Right lobe of liver (tissue), 6 donors: ENCODE results near the gene MYO1D. TPM values are rescaled to one million over a fixed set of nuclear protein-coding genes. Genes with fewer than 3 reads are reported as not detected.
A peak's percentile ranks its signal among the peaks of the same experiment; 100 is the strongest.

ENCODE experiments used
- ATAC-seq, 4 donors: fragments of 200-7000 bp; cut with Tn5 transposase; one replicate each; pipeline ENCODE4 v1.9.1; 2020; ENCODE audit warnings: mild to moderate bottlenecking in 4 of 4, moderate library complexity in 4 of 4
- DNase-seq, 3 donors: peaks; one replicate each; pipeline ENCODE4 v3.0.0-alpha.2; 2020
- H3K27ac ChIP-seq, 3 donors: fragments of 200-600 bp; one replicate each; pipeline ENCODE4 v1.8.0; 2022
- H3K27me3 ChIP-seq, 2 donors: fragments of 200-600 bp; one replicate each; pipeline ENCODE4 v1.8.0; 2022
- H3K36me3 ChIP-seq, 4 donors: fragments of 200-600 bp; sonication (generic) in 1 of 4; one replicate each; pipeline versions ENCODE4 v1.5.1 to v1.8.0; 2017 to 2022; ENCODE audit warnings: control low read depth in 1 of 4
- H3K4me1 ChIP-seq, 4 donors: fragments of 200-600 bp; sonication (generic) in 1 of 4; one replicate each; pipeline versions ENCODE4 v1.5.1 to v1.8.0; 2017 to 2022; ENCODE audit warnings: control low read depth in 1 of 4
- H3K4me3 ChIP-seq, 3 donors: fragments of 200-600 bp; one replicate each; pipeline ENCODE4 v1.8.0; 2022
- H3K9me3 ChIP-seq, 4 donors: fragments of 200-600 bp; sonication (generic) in 1 of 4; one replicate each; pipeline versions ENCODE4 v1.5.1 to v1.8.0; 2017 to 2022; ENCODE audit warnings: control low read depth in 1 of 4
- POLR2A ChIP-seq: fragments of 450-650 bp; IDR thresholded peaks from one replicate; pipeline ENCODE4 v1.6.1; 2017; ENCODE audit warnings: antibody characterized with exemption, mild to moderate bottlenecking
- WGBS: methylation state at CpG from one replicate; pipeline ENCODE4 v1.1.6; 2018; ENCODE audit warnings: low coverage, low lambda C conversion rate; ENCODE audit not compliant: insufficient coverage; ENCODE audit errors: missing lambda C conversion rate; 5-methylcytosine and 5-hydroxymethylcytosine counted together
- intact Hi-C, 2 donors: fragments of 100-400 bp; cut with DNase I; formaldehyde crosslinking; loops; one replicate each; pipeline versions ENCODE4 v1.11.2 to v1.14.1; 2022
- total RNA-seq, 6 experiments: library from RNA; depleted of rRNA in 2 of 6; stranded (reverse); fragments of >200 nt in 2 of 6; fragmentation: NEBNext Ultra II Directional in 3 of 6; extraction: Animal tissue kit (Norgen Biotek cat#: 25700) in 3 of 6; gene quantifications; one replicate each; pipeline versions ENCODE4 v1.1.0 to v1.2.4, GENCODE V29; 2016 to 2023
- TF ChIP-seq, protein P1 (sequence below), 4 donors: fragments of 200-600 bp in 3 of 4; fragments of 450-650 bp in 1 of 4; IDR thresholded peaks; one replicate each; pipeline versions ENCODE4 v1.5.1 to v1.8.0; 2016 to 2022; ENCODE audit warnings: antibody characterized with exemption in 4 of 4, mild to moderate bottlenecking in 2 of 4
- donor health status: DM: no; HTN: yes; CAD: no.
- donor health status: DM: no; HTN: no; CAD: no.
- donor health status: DM: no; HTN: no; CAD: no.
- donor health status: DM: no; HTN: yes; CAD: no.
- donor health status: DM: no; HTN: yes; CAD: no.

Gene MYO1D
- total RNA-seq, 6 experiments from 2014 or later, result 17.6 to 25.7 (median 21.0) TPM

- no peaks in the 10 kb centered on the region for H3K27me3 ChIP-seq
- no peaks in the 10 kb centered on the region for H3K9me3 ChIP-seq
- H3K36me3 ChIP-seq, result no peaks in the 10 kb centered on the region
- intact Hi-C loops, result loop anchor here in 1 of 2 donors (10.0 kb wide), 1 partner anchor 87 kb away; no protein-coding TSS in a partner anchor
- DNase-seq (no peak), ATAC-seq (peak in 2 of 4 donors; percentile 9 to 28)
- H3K4me3 ChIP-seq, result no peak overlapping the region
- H3K4me1 ChIP-seq, result peaks cover 0 to 4% (median 2%) of the 10 kb centered on the region in 4 donors
- WGBS, result 82% methylated on average over 4 of the region's 5 CpGs
- no peak for TF ChIP-seq POLR2A
- no peak overlapping the region for H3K27ac ChIP-seq
Measured at GRCh38 chr17:32871746-32872145, 5.2 kb downstream of the MYO1D start.

DNA sequence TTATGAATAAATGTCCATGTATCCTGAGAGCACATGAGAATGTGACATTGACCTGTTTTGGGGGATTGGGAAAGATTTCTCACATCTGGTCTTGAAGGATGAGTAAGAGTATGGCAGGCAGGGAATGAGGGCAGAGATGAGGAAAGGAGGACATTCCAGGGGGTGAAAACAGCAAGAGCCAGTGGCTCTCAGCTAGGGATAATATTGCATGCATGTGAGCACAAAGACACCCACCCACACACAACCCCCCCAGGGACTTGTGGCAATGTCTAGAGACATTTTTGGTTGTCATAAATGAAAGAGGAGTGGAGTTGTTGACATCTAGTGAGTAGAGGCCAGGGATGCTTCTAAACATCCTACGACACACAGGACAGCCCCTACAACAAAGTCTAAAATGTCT is 6.0 kb downstream of the MYO1D start:
- no peak overlapping the region for H3K4me3 ChIP-seq
- no peak for TF ChIP-seq POLR2A
- TF ChIP-seq, protein P1, sequence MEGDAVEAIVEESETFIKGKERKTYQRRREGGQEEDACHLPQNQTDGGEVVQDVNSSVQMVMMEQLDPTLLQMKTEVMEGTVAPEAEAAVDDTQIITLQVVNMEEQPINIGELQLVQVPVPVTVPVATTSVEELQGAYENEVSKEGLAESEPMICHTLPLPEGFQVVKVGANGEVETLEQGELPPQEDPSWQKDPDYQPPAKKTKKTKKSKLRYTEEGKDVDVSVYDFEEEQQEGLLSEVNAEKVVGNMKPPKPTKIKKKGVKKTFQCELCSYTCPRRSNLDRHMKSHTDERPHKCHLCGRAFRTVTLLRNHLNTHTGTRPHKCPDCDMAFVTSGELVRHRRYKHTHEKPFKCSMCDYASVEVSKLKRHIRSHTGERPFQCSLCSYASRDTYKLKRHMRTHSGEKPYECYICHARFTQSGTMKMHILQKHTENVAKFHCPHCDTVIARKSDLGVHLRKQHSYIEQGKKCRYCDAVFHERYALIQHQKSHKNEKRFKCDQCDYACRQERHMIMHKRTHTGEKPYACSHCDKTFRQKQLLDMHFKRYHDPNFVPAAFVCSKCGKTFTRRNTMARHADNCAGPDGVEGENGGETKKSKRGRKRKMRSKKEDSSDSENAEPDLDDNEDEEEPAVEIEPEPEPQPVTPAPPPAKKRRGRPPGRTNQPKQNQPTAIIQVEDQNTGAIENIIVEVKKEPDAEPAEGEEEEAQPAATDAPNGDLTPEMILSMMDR (IDR thresholded peaks at IDR 0.05), result no peak
- 88% methylated on average over 1 of the region's 1 CpG for WGBS
- no peaks in the 10 kb centered on the region for H3K9me3 ChIP-seq
- ATAC-seq, result no peak
- no peak for DNase-seq
- H3K27ac ChIP-seq, result no peak overlapping the region
- H3K4me1 ChIP-seq, result peaks cover 0 to 4% (median 1%) of the 10 kb centered on the region in 4 donors
- no peaks in the 10 kb centered on the region for H3K36me3 ChIP-seq
- no peaks in the 10 kb centered on the region for H3K27me3 ChIP-seq
- intact Hi-C loops, result loop anchor here in 1 of 2 donors (10.0 kb wide), 1 partner anchor 86 kb away; no protein-coding TSS in a partner anchor

- intact Hi-C loops, result loop anchor here in 1 of 2 donors (10.0 kb wide), 1 partner anchor 85 kb away; no protein-coding TSS in a partner anchor
- H3K9me3 ChIP-seq, result no peaks in the 10 kb centered on the region
- ATAC-seq (peak in 3 of 4 donors; percentile 39 to 43 (median 41)), DNase-seq (no peak)
- H3K36me3 ChIP-seq, result no peaks in the 10 kb centered on the region
- H3K4me3 ChIP-seq, result no peak overlapping the region
- WGBS, result 10% methylated on average over 3 of the region's 3 CpGs
- TF ChIP-seq POLR2A, result no peak
- TF ChIP-seq, protein P1 (IDR thresholded peaks at IDR 0.05), result no peak
- H3K27me3 ChIP-seq, result no peaks in the 10 kb centered on the region
- no peak overlapping the region for H3K27ac ChIP-seq
- peaks cover 0 to 4% (median 0%) of the 10 kb centered on the region in 4 donors for H3K4me1 ChIP-seq
Measured at GRCh38 chr17:32870027-32870670, 6.8 kb downstream of the MYO1D start.

DNA sequence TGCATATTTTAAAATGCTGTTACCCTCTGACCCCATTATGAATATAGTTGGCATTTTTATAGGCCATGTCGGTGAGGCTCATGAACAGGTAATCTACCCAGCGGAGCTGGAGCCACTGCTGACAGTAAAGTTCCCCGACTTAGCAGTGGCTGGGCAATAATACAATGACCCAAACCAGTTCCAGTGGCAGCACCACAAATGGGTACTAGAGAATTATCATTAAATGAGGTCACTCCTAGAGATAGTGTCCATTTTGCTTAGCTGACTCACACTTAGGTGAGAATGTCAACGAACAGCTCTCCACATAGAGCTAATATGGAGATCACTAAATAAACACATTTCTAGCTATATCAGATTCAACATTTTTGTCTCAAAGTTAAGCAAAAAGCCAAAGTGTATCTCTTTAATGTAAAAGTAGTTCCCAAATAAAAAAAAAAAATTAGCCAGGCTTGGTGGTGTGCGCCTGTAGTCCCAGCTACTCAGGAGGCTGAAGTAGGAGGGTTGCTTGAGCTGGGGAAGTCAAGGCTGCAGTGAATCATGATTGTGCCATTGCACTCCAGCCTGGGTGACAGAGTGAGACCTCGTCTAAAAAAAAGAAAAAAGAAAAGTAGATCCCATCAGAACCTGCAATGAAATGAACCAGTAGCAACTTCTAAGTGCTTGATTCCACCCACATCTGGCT is 7.4 kb downstream of the MYO1D start:
- WGBS, result 79% methylated on average over 4 of the region's 6 CpGs
- ATAC-seq, result peak in 1 of 4 donors; percentile 54
- H3K9me3 ChIP-seq, result no peaks in the 10 kb centered on the region
- H3K4me1 ChIP-seq, result peaks cover 0 to 4% (median 0%) of the 10 kb centered on the region in 4 donors
- no peak for DNase-seq
- no peaks in the 10 kb centered on the region for H3K36me3 ChIP-seq
- H3K27me3 ChIP-seq, result no peaks in the 10 kb centered on the region
- H3K4me3 ChIP-seq, result no peak overlapping the region
- intact Hi-C loops, result loop anchor here in 1 of 2 donors (10.0 kb wide), 1 partner anchor 85 kb away; no protein-coding TSS in a partner anchor
- H3K27ac ChIP-seq, result peak overlapping the region in 1 of 3 donors; percentile 11
- no peak for TF ChIP-seq POLR2A
- TF ChIP-seq, protein P1 (IDR thresholded peaks at IDR 0.05), result no peak

GRCh38 chr17:32865141-32865540 is 11.8 kb downstream of the MYO1D start:
- WGBS, result 96% methylated on average over 4 of the region's 4 CpGs
- H3K27ac ChIP-seq, result no peak overlapping the region
- intact Hi-C loops, result no loop called here

More at GRCh38 chr17:32865141-32865540, 11.8 kb downstream of the MYO1D start:
- Histone ChIP-seq H3K9me3 (no peaks in the 10 kb centered on the region), H3K4me1 (peaks cover 0 to 3% (median 0%) of the 10 kb centered on the region in 4 donors), H3K4me3 (no peak overlapping the region), H3K36me3 (no peaks in the 10 kb centered on the region), H3K27me3 (no peaks in the 10 kb centered on the region)
- no peak for TF ChIP-seq POLR2A
- TF ChIP-seq, protein P1 (IDR thresholded peaks at IDR 0.05), result no peak
- no peak for ATAC-seq
- no peak for DNase-seq
